GM12878 (cell line): ENCODE results near the gene GPC5. TPM values are rescaled to one million over a fixed set of nuclear protein-coding genes. Genes with fewer than 3 reads are reported as not detected.

Source experiments
- ATAC-seq: fragments of 200-7000 bp; cut with Tn5 transposase; 3 replicates; pipeline ENCODE4 v1.9.1; 2020; ENCODE audit warnings: mild to moderate bottlenecking, moderate library complexity
- BruUV-seq: library from RNA; stranded (reverse); fragments of 400-500 nt; replicated peaks from 2 replicates; lab custom pipeline; 2021; lab: Mats Ljungman, UMichigan
- CTCF ChIA-PET: fragments of 300-600 bp; sonication (Branson Sonifier 250); formaldehyde crosslinking; extraction: SDS; loops from one replicate; lab custom pipeline; 2021; ENCODE audit warnings: inconsistent platforms; lab: Yijun Ruan, JAX
- POLR2A ChIA-PET: fragments of 350-600 bp; formaldehyde crosslinking; extraction: SDS; loops from one replicate; lab custom pipeline; 2021; ENCODE audit warnings: inconsistent platforms; lab: Charles Lee
- RAD21 ChIA-PET: fragments of 300-600 bp; sonication (Branson Sonifier 250); formaldehyde crosslinking; loops from one replicate; lab custom pipeline; 2023; ENCODE audit warnings: antibody characterized with exemption; ENCODE audit not compliant: unreplicated experiment; lab: Charles Lee
- SMC1A ChIA-PET: fragments of 300-600 bp; sonication (Branson Sonifier 250); formaldehyde crosslinking; loops from one replicate; lab custom pipeline; 2023; ENCODE audit not compliant: unreplicated experiment, uncharacterized antibody; lab: Charles Lee
- DNase-seq: peaks from one replicate; pipeline ENCODE4 v3.0.0-alpha.2; 2011; ENCODE audit warnings: low read depth, low spot score
- FAIRE-seq: peaks from 3 replicates; lab custom pipeline; 2011; peaks lifted over from hg19 to GRCh38; lab: Jason Lieb, UNC
- H2AFZ ChIP-seq: 2 replicates; pipeline ENCODE4 v1.6.0; 2011; ENCODE audit warnings: low read depth, low read length, control low read depth; ENCODE audit not compliant: control insufficient read depth
- H3K27ac ChIP-seq: 2 replicates; pipeline ENCODE4 v1.5.1; 2011; ENCODE audit warnings: control low read depth; ENCODE audit not compliant: control insufficient read depth, insufficient read depth
- H3K27me3 ChIP-seq, 2 experiments: replicated peaks in 1 of 2; 2 replicates each; pipeline versions ENCODE4 v1.6.0 to v1.6.1; 2011; ENCODE audit warnings: low read length in 1 of 2; ENCODE audit not compliant: control insufficient read depth in 2 of 2, insufficient read depth in 2 of 2
- H3K36me3 ChIP-seq, 2 experiments: 2 replicates each; pipeline ENCODE4 v1.5.1; 2011; ENCODE audit warnings: low read length in 1 of 2; ENCODE audit not compliant: control insufficient read depth in 2 of 2, insufficient read depth in 2 of 2
- H3K4me1 ChIP-seq: 2 replicates; pipeline ENCODE4 v1.6.1; 2011; ENCODE audit warnings: mild to moderate bottlenecking, low read length, moderate library complexity, mixed read lengths; ENCODE audit not compliant: control insufficient read depth, insufficient read depth
- H3K4me2 ChIP-seq: 2 replicates; pipeline ENCODE4 v1.6.0; 2011; ENCODE audit warnings: control low read depth; ENCODE audit not compliant: control insufficient read depth, insufficient read depth
- H3K4me3 ChIP-seq: fragments of 200-600 bp; sonication (generic); 2 replicates; pipeline ENCODE4 v1.5.1; 2016
- H3K79me2 ChIP-seq: 2 replicates; pipeline ENCODE4 v1.6.0; 2011; ENCODE audit warnings: low read length; ENCODE audit not compliant: control insufficient read depth, insufficient read depth
- H3K9ac ChIP-seq: 2 replicates; pipeline ENCODE4 v1.8.0; 2011; ENCODE audit warnings: low read length, control low read depth, mixed read lengths; ENCODE audit not compliant: control insufficient read depth, insufficient read depth
- H3K9me3 ChIP-seq: replicated peaks from 3 replicates; pipeline ENCODE4 v1.5.1; 2011; ENCODE audit warnings: mild to moderate bottlenecking, low read length; ENCODE audit not compliant: control insufficient read depth, insufficient read depth
- H4K20me1 ChIP-seq: 2 replicates; pipeline ENCODE4 v1.6.0; 2011; ENCODE audit not compliant: control insufficient read depth, insufficient read depth
- EZH2 ChIP-seq: IDR thresholded peaks from 2 replicates; pipeline ENCODE4 v1.6.1; 2012; ENCODE audit warnings: low read depth, mild to moderate bottlenecking, control low read depth, inconsistent platforms, low read length, borderline replicate concordance; ENCODE audit not compliant: control insufficient read depth
- NBN ChIP-seq: fragments of 450-650 bp; IDR thresholded peaks from 2 replicates; pipeline ENCODE4 v1.6.1; 2016
- NR2C1 ChIP-seq: fragments of 450-650 bp; IDR thresholded peaks from 2 replicates; pipeline ENCODE4 v1.6.1; 2017; ENCODE audit warnings: antibody characterized with exemption, mild to moderate bottlenecking, moderate library complexity
- RAD21 ChIP-seq: IDR thresholded peaks from 2 replicates; pipeline ENCODE4 v1.6.1; 2011; ENCODE audit warnings: mild to moderate bottlenecking, low read depth, low read length, moderate library complexity; ENCODE audit not compliant: insufficient read depth
- ZSCAN29 ChIP-seq: fragments of 450-650 bp; IDR thresholded peaks from 2 replicates; pipeline ENCODE4 v1.6.1; 2017; ENCODE audit warnings: mild to moderate bottlenecking, moderate library complexity
- WGBS: methylation state at CpG from one replicate; pipeline ENCODE4 v1.1.6; 2016; ENCODE audit warnings: low lambda C conversion rate; ENCODE audit not compliant: insufficient replicate concordance, insufficient coverage; ENCODE audit errors: missing lambda C conversion rate; 5-methylcytosine and 5-hydroxymethylcytosine counted together
- in situ Hi-C: fragments of 300-500 bp; cut with MboI; formaldehyde crosslinking; loops from 9 replicates; pipeline ENCODE4 v1.14.3; 2018; ENCODE audit warnings: mixed read lengths
- intact Hi-C: fragments of 100-400 bp; cut with micrococcal nuclease; formaldehyde crosslinking; loops from one replicate; pipeline ENCODE4 v1.14.2; 2022; ENCODE audit not compliant: unreplicated experiment
- polyA plus RNA-seq, 11 experiments: library from polyadenylated mRNA; depleted of rRNA in 4 of 11; unstranded in 6 of 11; stranded (reverse) in 5 of 11; fragments of >200 nt; fragmentation: Nextera tagmentation in 4 of 11; fragmentation: Illumina TruSeq in 1 of 11; extraction: Ambion mirVana in 4 of 11; extraction: Trizol in 1 of 11; gene quantifications; 1 replicate in 1 of 11; 2 replicates in 10 of 11; pipeline versions ENCODE4 v1.2.1 to v1.2.3, GENCODE V29; 2011 to 2016; ENCODE audit warnings: inconsistent platforms in 2 of 11, missing spikeins in 2 of 11, low read depth in 1 of 11
- total RNA-seq, 4 experiments: library from RNA; depleted of rRNA in 3 of 4; stranded (reverse); fragments of >200 nt in 3 of 4; fragmentation: Illumina TruSeq in 1 of 4; extraction: Trizol in 1 of 4; gene quantifications; 2 replicates each; pipeline versions ENCODE4 v1.2.1 to v1.2.3, GENCODE V29; 2013 to 2021
- TF ChIP-seq, protein P1 (sequence below): IDR thresholded peaks from 2 replicates; pipeline ENCODE4 v1.6.1; 2011; ENCODE audit warnings: borderline replicate concordance, low read depth, mild to moderate bottlenecking, moderate library complexity, low read length; ENCODE audit not compliant: insufficient read depth, poor library complexity, severe bottlenecking
- TF ChIP-seq, protein P2 (sequence below): IDR thresholded peaks from 2 replicates; pipeline ENCODE4 v1.6.1; 2012; ENCODE audit warnings: mild to moderate bottlenecking, low read depth, low read length

The GPC5 gene
- total and polyA plus RNA-seq, 10 of the 15 experiments (the other 5 are each of a cell fraction or from before 2014, with no cell fraction given), result 0.05 to 0.87 (median 0.44) TPM; not detected in 1

DNA sequence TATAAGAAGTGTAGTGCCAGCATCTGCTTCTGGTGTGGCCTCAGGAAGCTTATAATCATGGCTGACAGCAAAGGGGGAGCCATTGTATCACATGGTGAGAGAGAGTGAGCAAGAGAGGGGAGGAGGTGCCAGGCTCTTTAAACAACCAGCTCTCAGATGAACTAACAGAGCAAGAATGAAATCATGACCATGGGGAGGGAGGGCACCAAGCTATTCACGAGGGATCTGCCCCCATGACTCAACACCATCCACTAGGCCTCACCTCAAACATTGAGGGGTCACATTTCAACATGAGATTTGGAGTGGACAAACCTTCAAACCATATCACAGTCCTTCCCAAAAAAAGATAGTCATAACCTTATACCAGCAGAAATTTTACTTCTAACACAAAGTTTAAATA lies 174.0 kb downstream of the GPC5 start:
- Histone ChIP-seq H3K27ac (no peak overlapping the region), H3K4me2 (no peak overlapping the region), H3K27me3 (no peaks in the 10 kb centered on the region), H2AFZ (no peak overlapping the region), H3K9ac (no peak overlapping the region), H3K4me1 (no peaks in the 10 kb centered on the region), H3K4me3 (no peak overlapping the region), H4K20me1 (no peaks in the 10 kb centered on the region), H3K36me3 (no peaks in the 10 kb centered on the region), H3K79me2 (no peaks in the 10 kb centered on the region), H3K9me3 (no peaks in the 10 kb centered on the region)
- no peak for ATAC-seq
- ChIA-PET RAD21 (no interaction called here), CTCF (no interaction called here), SMC1A (no interaction called here), POLR2A (no interaction called here)
- BruUV-seq, result no TSS peak
- intact Hi-C loops (no loop called here), in situ Hi-C loops (no loop called here)
- no peak for FAIRE-seq
- no peak for DNase-seq
- 0% methylated on average over 1 of the region's 1 CpG for WGBS
- no peak for TF ChIP-seq NR2C1
- TF ChIP-seq, protein P1, sequence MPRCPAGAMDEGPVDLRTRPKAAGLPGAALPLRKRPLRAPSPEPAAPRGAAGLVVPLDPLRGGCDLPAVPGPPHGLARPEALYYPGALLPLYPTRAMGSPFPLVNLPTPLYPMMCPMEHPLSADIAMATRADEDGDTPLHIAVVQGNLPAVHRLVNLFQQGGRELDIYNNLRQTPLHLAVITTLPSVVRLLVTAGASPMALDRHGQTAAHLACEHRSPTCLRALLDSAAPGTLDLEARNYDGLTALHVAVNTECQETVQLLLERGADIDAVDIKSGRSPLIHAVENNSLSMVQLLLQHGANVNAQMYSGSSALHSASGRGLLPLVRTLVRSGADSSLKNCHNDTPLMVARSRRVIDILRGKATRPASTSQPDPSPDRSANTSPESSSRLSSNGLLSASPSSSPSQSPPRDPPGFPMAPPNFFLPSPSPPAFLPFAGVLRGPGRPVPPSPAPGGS, result no peak
- TF ChIP-seq NBN, result no peak
- TF ChIP-seq, protein P2, sequence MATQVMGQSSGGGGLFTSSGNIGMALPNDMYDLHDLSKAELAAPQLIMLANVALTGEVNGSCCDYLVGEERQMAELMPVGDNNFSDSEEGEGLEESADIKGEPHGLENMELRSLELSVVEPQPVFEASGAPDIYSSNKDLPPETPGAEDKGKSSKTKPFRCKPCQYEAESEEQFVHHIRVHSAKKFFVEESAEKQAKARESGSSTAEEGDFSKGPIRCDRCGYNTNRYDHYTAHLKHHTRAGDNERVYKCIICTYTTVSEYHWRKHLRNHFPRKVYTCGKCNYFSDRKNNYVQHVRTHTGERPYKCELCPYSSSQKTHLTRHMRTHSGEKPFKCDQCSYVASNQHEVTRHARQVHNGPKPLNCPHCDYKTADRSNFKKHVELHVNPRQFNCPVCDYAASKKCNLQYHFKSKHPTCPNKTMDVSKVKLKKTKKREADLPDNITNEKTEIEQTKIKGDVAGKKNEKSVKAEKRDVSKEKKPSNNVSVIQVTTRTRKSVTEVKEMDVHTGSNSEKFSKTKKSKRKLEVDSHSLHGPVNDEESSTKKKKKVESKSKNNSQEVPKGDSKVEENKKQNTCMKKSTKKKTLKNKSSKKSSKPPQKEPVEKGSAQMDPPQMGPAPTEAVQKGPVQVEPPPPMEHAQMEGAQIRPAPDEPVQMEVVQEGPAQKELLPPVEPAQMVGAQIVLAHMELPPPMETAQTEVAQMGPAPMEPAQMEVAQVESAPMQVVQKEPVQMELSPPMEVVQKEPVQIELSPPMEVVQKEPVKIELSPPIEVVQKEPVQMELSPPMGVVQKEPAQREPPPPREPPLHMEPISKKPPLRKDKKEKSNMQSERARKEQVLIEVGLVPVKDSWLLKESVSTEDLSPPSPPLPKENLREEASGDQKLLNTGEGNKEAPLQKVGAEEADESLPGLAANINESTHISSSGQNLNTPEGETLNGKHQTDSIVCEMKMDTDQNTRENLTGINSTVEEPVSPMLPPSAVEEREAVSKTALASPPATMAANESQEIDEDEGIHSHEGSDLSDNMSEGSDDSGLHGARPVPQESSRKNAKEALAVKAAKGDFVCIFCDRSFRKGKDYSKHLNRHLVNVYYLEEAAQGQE, result no peak
- no peak for TF ChIP-seq ZSCAN29
- TF ChIP-seq RAD21, result no peak
- TF ChIP-seq EZH2, result no peak
